Right atrium auricular region (tissue), 2 donors: ENCODE measurements around the gene RAMP2. TPM values are rescaled to one million over a fixed set of nuclear protein-coding genes. Genes with fewer than 3 reads are reported as not detected.
"Not testable (repeated sequence)": the region's sequence is repeated elsewhere in the genome, so short reads cannot be mapped to it uniquely, and the experiment has no call there.

Source experiments
- DNase-seq: peaks from one replicate; pipeline ENCODE4 v3.0.0-alpha.2; 2019; ENCODE audit warnings: low spot score
- H3K27ac ChIP-seq, 2 donors: fragments of 200-600 bp; sonication (generic); 1 replicate in 1 of 2; 2 replicates in 1 of 2; pipeline ENCODE4 v1.5.1; 2016 to 2019
- H3K27me3 ChIP-seq, 2 donors: fragments of 200-600 bp; sonication (generic); one replicate each; pipeline versions ENCODE4 v1.5.1 to v1.6.0; 2017 to 2019
- H3K36me3 ChIP-seq: fragments of 200-600 bp; sonication (generic); one replicate; pipeline ENCODE4 v1.5.1; 2016
- H3K4me1 ChIP-seq, 2 donors: fragments of 200-600 bp; sonication (generic); one replicate each; pipeline versions ENCODE4 v1.5.1 to v1.6.0; 2017 to 2019
- H3K4me3 ChIP-seq, 2 donors: fragments of 200-600 bp; sonication (generic); 1 replicate in 1 of 2; 2 replicates in 1 of 2; pipeline ENCODE4 v1.5.1; 2017 to 2019; ENCODE audit warnings: mild to moderate bottlenecking in 1 of 2, moderate library complexity in 1 of 2
- H3K9me3 ChIP-seq, 2 donors: fragments of 200-600 bp; sonication (generic); one replicate each; pipeline ENCODE4 v1.5.1; 2019
- total RNA-seq, 2 donors: library from RNA; depleted of rRNA; stranded (reverse); fragments of >200 nt; gene quantifications; one replicate each; pipeline ENCODE4 v1.1.0, GENCODE V29; 2016
- TF ChIP-seq, protein P1 (sequence below), 2 donors: fragments of 200-600 bp; sonication (generic); IDR thresholded peaks; one replicate each; pipeline ENCODE4 v1.5.1; 2019; ENCODE audit warnings: antibody characterized with exemption in 2 of 2

RAMP2 gene
- 10 to 100 TPM; 28.9 to 35.2 TPM for total RNA-seq

GRCh38 chr17:42760652-42761581 is at the start of gene RAMP2:
Gene RAMP2 (plus strand): TSS chr17:42761227. CDS start chr17:42761262, 35 bp downstream.
- H3K4me1 ChIP-seq, result peaks cover 0 to 28% of the 10 kb centered on the region in 2 donors
- peak within 1 kb of the TSS; percentile 52 to 57 for H3K4me3 ChIP-seq
- H3K36me3 ChIP-seq, result no peaks in the 10 kb centered on the region
- TF ChIP-seq, protein P1, sequence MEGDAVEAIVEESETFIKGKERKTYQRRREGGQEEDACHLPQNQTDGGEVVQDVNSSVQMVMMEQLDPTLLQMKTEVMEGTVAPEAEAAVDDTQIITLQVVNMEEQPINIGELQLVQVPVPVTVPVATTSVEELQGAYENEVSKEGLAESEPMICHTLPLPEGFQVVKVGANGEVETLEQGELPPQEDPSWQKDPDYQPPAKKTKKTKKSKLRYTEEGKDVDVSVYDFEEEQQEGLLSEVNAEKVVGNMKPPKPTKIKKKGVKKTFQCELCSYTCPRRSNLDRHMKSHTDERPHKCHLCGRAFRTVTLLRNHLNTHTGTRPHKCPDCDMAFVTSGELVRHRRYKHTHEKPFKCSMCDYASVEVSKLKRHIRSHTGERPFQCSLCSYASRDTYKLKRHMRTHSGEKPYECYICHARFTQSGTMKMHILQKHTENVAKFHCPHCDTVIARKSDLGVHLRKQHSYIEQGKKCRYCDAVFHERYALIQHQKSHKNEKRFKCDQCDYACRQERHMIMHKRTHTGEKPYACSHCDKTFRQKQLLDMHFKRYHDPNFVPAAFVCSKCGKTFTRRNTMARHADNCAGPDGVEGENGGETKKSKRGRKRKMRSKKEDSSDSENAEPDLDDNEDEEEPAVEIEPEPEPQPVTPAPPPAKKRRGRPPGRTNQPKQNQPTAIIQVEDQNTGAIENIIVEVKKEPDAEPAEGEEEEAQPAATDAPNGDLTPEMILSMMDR (IDR thresholded peaks at IDR 0.05), result no peak
- DNase-seq, result no peak
- peak within 1 kb of the TSS; percentile 65 to 78 for H3K27ac ChIP-seq
- no peaks in the 10 kb centered on the region for H3K9me3 ChIP-seq
- H3K27me3 ChIP-seq, result no peaks in the 10 kb centered on the region

DNA sequence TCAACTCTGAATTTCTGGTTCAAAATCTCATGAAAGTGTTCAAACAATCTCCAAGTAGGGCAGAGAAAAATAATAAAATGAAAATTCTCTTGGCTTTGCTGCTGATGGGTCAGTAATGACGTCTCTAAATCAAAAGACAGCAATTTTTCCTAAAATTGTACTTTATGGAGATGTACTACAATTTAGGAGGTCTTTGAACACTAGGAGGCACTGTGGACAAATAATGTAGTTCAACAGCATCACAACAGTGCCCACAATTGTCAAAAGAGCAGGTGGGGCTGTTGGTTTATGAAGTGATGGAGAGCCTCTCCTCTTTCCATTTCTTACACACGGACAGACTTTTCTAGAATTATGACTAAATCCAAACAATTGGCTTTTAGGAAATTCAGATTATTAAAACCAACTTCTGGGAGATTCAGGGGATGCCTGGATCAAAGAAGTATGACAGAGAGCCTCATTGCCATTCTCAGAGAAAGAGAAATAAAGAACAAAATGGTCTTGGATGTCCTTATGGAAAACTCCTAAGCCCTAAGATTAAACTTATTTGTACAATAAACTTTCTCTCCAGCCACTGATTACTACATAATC is 39.9 kb upstream of the RAMP2 start:
- H3K9me3 ChIP-seq, result no peaks in the 10 kb centered on the region
- TF ChIP-seq, protein P1 (IDR thresholded peaks at IDR 0.05), result peak; percentile 36 to 80
- no peak overlapping the region for H3K4me3 ChIP-seq
- no peak for DNase-seq
- H3K36me3 ChIP-seq, result peaks cover 85% of the 10 kb centered on the region
- no peak overlapping the region for H3K27ac ChIP-seq
- H3K4me1 ChIP-seq, result no peaks in the 10 kb centered on the region
- H3K27me3 ChIP-seq, result no peaks in the 10 kb centered on the region

DNA sequence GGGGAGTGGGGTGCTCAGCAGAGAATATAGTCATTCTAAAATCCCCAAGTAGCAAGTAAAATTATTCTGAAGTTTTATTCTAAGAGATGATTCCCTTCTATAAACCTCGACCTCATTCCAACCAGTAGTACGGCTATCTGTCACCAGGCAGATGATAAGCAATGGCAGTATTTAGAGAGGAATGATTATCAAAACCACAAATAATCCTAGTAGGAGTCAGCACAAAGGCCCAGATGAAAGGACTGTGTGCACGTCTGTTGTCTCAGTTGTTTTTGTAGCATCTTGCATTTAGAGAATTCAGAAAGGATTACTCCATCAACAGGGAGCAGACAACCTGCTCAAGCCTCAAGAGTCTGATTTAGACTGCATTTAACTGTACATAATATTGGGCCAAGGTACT is 37.4 kb upstream of the RAMP2 start:
- Histone ChIP-seq H3K4me3 (no peak overlapping the region), H3K4me1 (no peaks in the 10 kb centered on the region), H3K27me3 (no peaks in the 10 kb centered on the region), H3K9me3 (no peaks in the 10 kb centered on the region), H3K36me3 (peaks cover 86% of the 10 kb centered on the region), H3K27ac (no peak overlapping the region)
- no peak for DNase-seq
- TF ChIP-seq, protein P1 (IDR thresholded peaks at IDR 0.05), result no peak

GRCh38 chr17:42725143-42725542 is 35.9 kb upstream of the RAMP2 start:
- Histone ChIP-seq H3K4me3 (no peak overlapping the region), H3K4me1 (no peaks in the 10 kb centered on the region), H3K27ac (no peak overlapping the region), H3K27me3 (no peaks in the 10 kb centered on the region), H3K36me3 (peaks cover 86% of the 10 kb centered on the region), H3K9me3 (no peaks in the 10 kb centered on the region)
- TF ChIP-seq, protein P1 (IDR thresholded peaks at IDR 0.05), result no peak
- no peak for DNase-seq

DNA sequence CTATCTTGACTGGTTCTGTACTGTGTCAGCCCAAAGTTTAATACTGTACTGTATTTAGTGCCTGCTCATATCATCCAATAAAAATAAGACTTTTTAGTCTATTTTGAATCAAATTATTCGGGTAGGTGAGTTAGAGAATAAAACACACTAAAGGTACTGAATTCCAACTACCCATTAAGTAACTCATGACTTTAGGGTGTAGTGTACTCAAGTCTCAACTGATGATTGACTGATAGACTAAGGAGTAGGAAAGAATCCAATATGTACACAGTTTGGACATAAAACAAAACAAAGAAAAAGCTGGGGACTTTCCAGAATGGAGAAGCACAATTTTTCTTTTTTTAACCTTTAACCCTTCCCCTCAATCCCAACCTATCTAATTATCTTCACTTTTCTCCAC is 20.3 kb upstream of the RAMP2 start:
- H3K9me3 ChIP-seq, result no peaks in the 10 kb centered on the region
- H3K27me3 ChIP-seq, result no peaks in the 10 kb centered on the region
- H3K27ac ChIP-seq, result no peak overlapping the region
- H3K4me1 ChIP-seq, result peaks cover 0 to 32% of the 10 kb centered on the region in 2 donors
- no peak overlapping the region for H3K4me3 ChIP-seq
- TF ChIP-seq, protein P1 (IDR thresholded peaks at IDR 0.05), result no peak
- DNase-seq, result no peak
- no peaks in the 10 kb centered on the region for H3K36me3 ChIP-seq

DNA sequence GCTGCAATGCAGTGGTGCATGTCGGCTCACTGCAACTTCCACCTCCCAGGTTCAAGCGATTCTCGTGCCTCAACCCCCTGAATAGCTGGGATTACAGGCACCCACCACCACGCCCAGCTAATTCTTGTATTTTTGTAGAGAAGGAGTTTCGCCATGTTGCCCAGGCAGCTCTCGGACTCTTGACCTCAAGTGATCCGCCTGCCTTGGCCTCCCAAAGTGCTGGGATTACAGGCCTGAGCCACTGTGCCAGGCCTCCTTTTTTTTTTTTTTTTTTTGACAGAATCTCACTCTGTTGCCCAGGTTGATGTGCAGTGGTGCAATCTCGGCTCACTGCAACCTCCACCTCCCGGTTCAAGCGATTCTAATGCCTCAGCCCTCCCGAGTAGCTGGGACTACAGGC is 18.1 kb upstream of the RAMP2 start:
- H3K36me3 ChIP-seq, H3K27ac ChIP-seq, DNase-seq, H3K27me3 ChIP-seq, H3K4me3 ChIP-seq, H3K9me3 ChIP-seq: not testable (repeated sequence)
- peaks cover 0 to 21% of the 10 kb centered on the region in 2 donors for H3K4me1 ChIP-seq
